ENCODE results near the gene TSKS.

TSKS gene

GRCh38 chr19:49705919-49706318 lies 57.2 kb downstream of the TSKS start:
- H3K4me3 ChIP-seq (ENCODE audit: low read length, poor library complexity, severe bottlenecking): no peak overlapping the region
- H4K20me1 ChIP-seq (ENCODE audit: insufficient read depth, low read length, poor library complexity, severe bottlenecking): no peaks in the 10 kb centered on the region
- H2AFZ ChIP-seq (ENCODE audit: low read length): no peak overlapping the region
- no peaks in the 10 kb centered on the region for H3K4me1 ChIP-seq (ENCODE audit: insufficient read depth, low read length, poor library complexity, severe bottlenecking)
- no peaks in the 10 kb centered on the region for H3K27me3 ChIP-seq (ENCODE audit: insufficient read depth, low read length, poor library complexity, severe bottlenecking)
- H3K9me2 ChIP-seq (replicated peaks; ENCODE audit: low read depth, low read length): no peaks in the 10 kb centered on the region
- TF ChIP-seq CTCF (conservative IDR thresholded peaks at IDR 0.05; ENCODE audit: low read length): no peak
- no peak for TF ChIP-seq EZH2phosphoT487 (IDR thresholded peaks at IDR 0.05; ENCODE audit: borderline replicate concordance)
- H3K36me3 ChIP-seq (ENCODE audit: insufficient read depth, low read length): no peaks in the 10 kb centered on the region
- H3K4me2 ChIP-seq (ENCODE audit: low read depth, low read length, poor library complexity, severe bottlenecking): no peak overlapping the region
- H3K79me2 ChIP-seq (ENCODE audit: insufficient read depth, low read length): no peaks in the 10 kb centered on the region
- H3F3A ChIP-seq (ENCODE audit: low read depth): no peaks in the 10 kb centered on the region
- no peak overlapping the region for H3K9ac ChIP-seq (ENCODE audit: low read depth, low read length, poor library complexity, severe bottlenecking)
- no peaks in the 10 kb centered on the region for H3K9me3 ChIP-seq (ENCODE audit: insufficient read depth, low read depth, low read length)

- Histone ChIP-seq H3K4me2 (ENCODE audit: low read depth, low read length, poor library complexity, severe bottlenecking) (no peak overlapping the region), H3K4me3 (ENCODE audit: low read length, poor library complexity, severe bottlenecking) (no peak overlapping the region), H3K9ac (ENCODE audit: low read depth, low read length, poor library complexity, severe bottlenecking) (no peak overlapping the region), H2AFZ (ENCODE audit: low read length) (no peak overlapping the region), H3K79me2 (ENCODE audit: insufficient read depth, low read length) (no peaks in the 10 kb centered on the region), H3K27me3 (ENCODE audit: insufficient read depth, low read length, poor library complexity, severe bottlenecking) (no peaks in the 10 kb centered on the region), H3K9me3 (ENCODE audit: insufficient read depth, low read depth, low read length) (no peaks in the 10 kb centered on the region), H3K36me3 (ENCODE audit: insufficient read depth, low read length) (no peaks in the 10 kb centered on the region), H3K4me1 (ENCODE audit: insufficient read depth, low read length, poor library complexity, severe bottlenecking) (no peaks in the 10 kb centered on the region), H4K20me1 (ENCODE audit: insufficient read depth, low read length, poor library complexity, severe bottlenecking) (no peaks in the 10 kb centered on the region), H3K9me2 (replicated peaks; ENCODE audit: low read depth, low read length) (no peaks in the 10 kb centered on the region), H3F3A (ENCODE audit: low read depth) (no peaks in the 10 kb centered on the region)
- TF ChIP-seq CTCF (conservative IDR thresholded peaks at IDR 0.05; ENCODE audit: low read length) (no peak), EZH2phosphoT487 (IDR thresholded peaks at IDR 0.05; ENCODE audit: borderline replicate concordance) (no peak)
Measured at GRCh38 chr19:49704888-49705642, 58.0 kb downstream of the TSKS start.

GRCh38 chr19:49701271-49701786 lies 61.8 kb downstream of the TSKS start:
- Histone ChIP-seq H3K27me3 (ENCODE audit: insufficient read depth, low read length, poor library complexity, severe bottlenecking) (no peaks in the 10 kb centered on the region), H3K9me3 (ENCODE audit: insufficient read depth, low read depth, low read length) (no peaks in the 10 kb centered on the region), H3K4me2 (ENCODE audit: low read depth, low read length, poor library complexity, severe bottlenecking) (no peak overlapping the region), H3K79me2 (ENCODE audit: insufficient read depth, low read length) (no peaks in the 10 kb centered on the region), H3K4me3 (ENCODE audit: low read length, poor library complexity, severe bottlenecking) (no peak overlapping the region), H4K20me1 (ENCODE audit: insufficient read depth, low read length, poor library complexity, severe bottlenecking) (no peaks in the 10 kb centered on the region), H3K9me2 (replicated peaks; ENCODE audit: low read depth, low read length) (no peaks in the 10 kb centered on the region), H3F3A (ENCODE audit: low read depth) (no peaks in the 10 kb centered on the region), H3K36me3 (ENCODE audit: insufficient read depth, low read length) (no peaks in the 10 kb centered on the region), H2AFZ (ENCODE audit: low read length) (no peak overlapping the region), H3K4me1 (ENCODE audit: insufficient read depth, low read length, poor library complexity, severe bottlenecking) (no peaks in the 10 kb centered on the region), H3K9ac (ENCODE audit: low read depth, low read length, poor library complexity, severe bottlenecking) (no peak overlapping the region)
- TF ChIP-seq EZH2phosphoT487 (IDR thresholded peaks at IDR 0.05; ENCODE audit: borderline replicate concordance) (no peak), CTCF (conservative IDR thresholded peaks at IDR 0.05; ENCODE audit: low read length) (no peak)

Data from Loucy (cell line).